NOMO-1 (cell line): Measurements from ENCODE around the gene ZNF385C.
A peak's percentile ranks its signal among the peaks of the same experiment; 100 is the strongest.

Source experiments
- DNase-seq, 2 experiments: peaks; one replicate each; lab custom pipeline; 2025; ENCODE audit not compliant: unreplicated experiment in 2 of 2; lab: John Stamatoyannopoulos, UW

The ZNF385C gene

DNA sequence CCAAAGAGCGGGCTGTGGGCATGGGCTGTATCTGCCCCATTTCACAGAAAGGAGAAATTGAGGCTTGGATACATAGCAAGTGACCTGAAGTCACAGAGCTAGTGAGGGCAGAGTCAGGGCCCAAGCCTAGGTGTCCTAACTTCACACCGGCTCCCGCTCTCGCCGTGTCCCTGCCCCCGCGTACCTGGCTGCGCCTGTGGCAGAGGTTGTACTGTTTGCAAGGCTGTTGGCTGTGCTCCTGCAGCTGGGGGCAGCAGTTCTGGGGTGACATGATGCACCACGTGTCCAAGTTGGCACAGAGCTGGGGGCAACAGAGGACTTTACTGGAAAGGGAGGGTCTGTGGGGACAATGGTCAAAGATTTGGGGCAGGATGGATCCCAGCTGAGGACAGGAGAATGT is 10.8 kb upstream of the ZNF385C start:
- DNase-seq, result no peak

DNA sequence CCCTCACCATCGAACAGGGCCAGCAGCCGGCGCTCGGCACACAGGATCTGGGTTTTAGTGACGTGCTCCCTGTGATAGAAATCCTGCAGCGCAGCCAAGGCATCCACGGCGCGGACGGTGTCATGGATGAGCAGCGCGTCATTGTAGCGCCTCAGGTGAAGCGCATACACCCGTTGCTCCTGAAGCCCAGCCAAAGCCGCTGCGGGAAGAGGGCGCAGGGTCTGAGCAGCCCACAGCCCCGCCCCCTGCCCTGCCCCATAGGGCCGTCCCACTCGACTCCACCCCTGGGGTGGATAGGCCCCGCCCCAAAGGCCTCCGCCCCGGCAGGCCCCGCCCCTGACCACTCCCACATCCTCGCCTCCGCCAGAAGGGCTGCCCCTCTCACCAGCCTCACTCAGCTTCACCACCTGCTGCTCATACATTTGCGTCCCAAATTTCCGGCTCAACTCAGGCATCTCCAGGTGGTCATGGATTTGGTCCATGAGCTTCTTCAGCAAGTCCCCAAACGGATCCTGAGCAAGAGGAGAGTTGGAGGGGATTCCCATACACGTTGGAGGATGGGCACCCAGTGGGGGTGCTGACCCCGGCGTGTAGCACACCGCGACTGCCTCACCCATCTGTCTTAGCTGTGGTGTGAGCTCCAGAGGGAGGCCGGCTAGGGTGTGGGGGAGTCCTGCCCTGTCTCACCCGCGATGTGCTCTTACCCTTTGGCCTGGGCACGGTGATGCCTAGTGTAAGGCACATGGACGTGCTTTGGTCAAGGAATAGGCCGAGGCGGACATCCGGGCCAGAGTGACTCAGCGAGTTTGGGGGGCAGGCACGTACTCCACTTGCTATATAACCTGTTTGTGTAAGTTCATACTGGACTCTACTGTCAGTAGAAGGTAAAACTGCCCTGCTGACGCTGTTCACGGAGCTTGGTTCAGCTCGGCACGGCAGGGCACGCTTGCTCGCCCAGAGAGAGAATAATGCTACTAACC is 9.6 kb upstream of the ZNF385C start:
- DNase-seq, result peak; percentile 58 to 88

- no peak for DNase-seq
Observed at GRCh38 chr17:42107124-42107523, 8.9 kb upstream of the ZNF385C start.

DNA sequence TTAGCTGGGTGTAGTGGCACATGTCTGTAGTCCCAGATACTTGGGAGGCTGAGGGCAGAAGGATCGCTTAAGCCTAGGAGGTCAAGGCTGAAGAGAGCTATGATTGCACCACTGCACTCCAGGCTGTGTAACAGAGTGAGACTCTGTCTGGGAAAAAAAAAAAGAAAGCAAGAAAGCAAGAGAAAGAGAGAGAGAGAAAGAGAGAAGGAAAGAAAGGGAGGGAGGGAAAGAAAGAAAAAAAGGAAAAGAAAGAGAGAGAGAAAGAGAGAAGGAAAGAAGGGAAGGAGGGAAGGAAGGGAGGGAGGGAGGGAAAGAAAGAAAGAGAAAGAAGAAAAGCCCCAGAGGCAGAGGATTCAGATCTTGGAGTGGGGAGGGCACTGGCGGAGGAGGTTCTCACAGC is 7.7 kb upstream of the ZNF385C start:
- DNase-seq, result no peak

DNA sequence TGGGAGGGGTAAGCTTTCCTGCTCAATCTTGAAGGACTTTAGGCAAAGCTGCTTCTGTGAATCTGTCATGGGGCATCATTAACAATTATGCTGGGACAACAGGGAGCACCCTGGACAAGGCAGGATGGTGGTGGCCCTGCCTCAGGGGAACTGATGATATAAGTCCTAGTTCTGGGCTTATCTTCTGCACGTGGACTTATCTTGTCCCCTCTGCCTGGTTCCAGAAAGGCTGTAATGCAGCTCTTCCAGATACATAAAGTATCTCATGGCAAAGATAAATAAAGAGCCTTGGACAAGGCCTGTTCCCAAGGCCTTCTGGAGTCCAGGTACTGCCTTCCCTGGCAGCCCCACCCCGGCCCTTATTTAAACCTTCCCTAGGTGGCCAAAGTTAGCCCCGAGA is 6.0 kb upstream of the ZNF385C start:
- DNase-seq, result no peak

DNA sequence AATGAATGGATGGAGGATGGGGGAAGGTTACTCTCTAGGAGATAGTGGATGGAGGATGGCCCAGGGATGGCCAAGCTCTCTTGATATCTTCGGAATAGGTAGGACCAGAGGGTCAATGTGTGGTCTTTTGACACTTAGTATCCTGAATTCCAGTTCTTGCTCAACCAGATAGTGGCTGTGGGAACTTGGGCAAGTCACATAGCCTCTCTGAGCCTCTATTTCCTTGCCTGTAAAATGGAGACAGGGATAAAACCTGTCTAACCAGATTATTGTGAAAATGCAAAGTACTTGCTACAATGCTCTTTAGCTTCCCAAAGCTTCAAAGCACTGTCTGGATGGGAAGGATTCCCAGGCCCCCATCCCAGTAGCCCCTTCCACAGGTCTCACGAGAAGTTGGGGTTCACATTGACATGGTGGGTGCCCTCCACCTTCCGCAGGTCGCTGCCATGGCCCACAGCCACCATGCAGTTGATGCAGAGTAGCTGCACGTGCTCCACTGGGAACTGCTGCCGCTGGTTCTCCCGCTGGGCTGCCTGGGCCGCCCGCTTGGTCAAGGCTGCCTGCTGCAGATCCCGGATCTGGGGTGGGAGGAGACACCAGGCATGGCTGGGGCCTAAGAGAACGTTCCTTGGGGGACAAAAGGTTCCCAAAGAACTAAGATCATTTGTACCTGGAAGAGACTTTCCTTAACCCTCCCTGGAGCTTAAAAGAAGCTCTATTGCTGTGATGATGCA is 5.1 kb upstream of the ZNF385C start:
- no peak for DNase-seq

- peak; percentile 24 to 45 for DNase-seq
Observed at GRCh38 chr17:42101513-42102292, 3.4 kb upstream of the ZNF385C start.

DNA sequence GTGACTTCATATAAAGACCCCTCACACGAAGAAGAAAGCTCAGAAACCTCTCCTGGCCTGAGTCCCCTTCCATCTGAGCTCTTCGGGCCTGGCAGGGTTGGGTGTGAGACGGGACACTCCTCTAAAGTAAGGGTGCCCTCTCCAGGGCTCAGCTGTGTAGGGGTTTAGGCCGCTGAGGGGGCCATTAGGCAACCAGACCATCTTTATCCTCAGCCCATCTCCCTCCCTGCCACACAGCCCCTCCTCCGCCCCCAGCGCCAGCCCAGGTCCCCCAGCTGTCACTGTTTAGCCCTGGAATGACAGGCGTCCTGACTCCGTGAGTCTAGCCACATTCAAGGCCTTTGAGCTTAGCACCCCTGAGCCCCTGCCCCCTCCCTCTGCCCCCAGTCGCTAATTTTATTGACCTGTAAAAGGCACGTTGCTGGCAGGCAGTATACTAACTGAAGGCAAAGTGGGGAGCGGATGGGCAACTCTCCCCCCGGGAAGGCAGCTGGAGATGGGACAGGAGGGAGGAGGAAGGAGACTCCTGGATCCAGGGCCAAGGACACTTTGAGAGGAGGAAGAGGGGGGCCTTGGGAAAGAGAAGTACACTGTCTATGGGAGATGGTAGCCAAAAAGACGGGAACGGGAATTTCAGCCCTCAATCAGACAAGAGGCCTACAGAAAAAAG is 592 bp upstream of the ZNF385C start:
- DNase-seq, result no peak

DNA sequence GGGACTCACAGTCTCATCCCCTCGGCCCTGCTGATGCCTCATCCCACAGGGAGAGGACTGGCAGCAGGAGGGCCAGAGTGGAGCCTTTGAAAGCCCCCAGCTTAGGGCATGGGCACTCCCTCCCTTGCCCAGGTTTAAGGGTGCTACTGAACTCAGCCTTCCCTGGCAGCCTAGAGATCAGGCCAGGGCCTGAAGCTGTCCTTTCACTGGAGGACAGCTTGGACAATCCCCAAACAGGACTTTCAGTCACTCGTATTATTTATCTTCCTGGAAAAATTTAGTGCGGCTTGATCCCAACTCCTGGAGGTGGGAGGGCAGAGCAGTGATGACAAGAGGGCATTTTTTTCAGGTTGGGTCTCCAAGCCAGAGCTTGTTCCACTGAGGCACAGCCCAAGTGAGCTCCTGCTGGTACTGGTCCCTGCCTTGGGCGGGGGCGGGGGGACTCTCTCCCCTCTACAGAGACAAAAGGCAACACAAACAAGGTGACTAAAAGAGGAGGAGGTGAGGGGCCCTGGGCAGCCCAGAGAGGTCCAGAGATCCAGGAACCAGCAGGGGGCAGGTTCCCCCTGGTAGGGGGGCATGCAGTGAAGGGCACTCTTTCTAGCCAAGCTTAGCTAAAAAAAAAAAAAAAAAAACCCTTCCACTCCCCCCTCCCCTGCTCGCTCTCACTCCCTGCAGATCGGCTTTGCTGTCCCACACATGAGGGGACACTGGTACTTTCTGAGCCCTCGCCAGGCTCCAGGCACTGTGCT is 1.7 kb downstream of the ZNF385C start:
- no peak for DNase-seq

GRCh38 chr17:42094375-42095069 is 3.8 kb downstream of the ZNF385C start:
- DNase-seq, result no peak

DNA sequence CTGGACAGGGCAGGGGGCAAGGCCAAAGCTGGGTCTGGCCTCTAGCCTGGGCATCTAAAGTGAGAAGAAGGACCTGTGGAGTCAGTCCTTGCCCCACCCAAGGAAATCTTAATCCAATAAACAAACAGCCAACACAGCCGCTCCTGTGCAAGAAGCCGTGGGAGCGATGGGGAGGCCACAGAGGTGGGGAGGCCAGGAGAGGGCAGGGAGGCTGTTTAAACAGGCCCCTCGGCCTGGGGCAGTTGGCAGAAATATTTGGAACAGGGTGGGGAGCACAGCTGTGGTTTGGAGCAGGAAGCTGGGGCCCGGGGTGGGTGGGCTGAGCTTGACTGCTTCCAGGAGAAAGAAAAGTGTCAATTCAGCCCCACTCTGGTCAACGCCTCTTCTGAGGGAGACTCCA is 5.3 kb downstream of the ZNF385C start:
- no peak for DNase-seq

DNA sequence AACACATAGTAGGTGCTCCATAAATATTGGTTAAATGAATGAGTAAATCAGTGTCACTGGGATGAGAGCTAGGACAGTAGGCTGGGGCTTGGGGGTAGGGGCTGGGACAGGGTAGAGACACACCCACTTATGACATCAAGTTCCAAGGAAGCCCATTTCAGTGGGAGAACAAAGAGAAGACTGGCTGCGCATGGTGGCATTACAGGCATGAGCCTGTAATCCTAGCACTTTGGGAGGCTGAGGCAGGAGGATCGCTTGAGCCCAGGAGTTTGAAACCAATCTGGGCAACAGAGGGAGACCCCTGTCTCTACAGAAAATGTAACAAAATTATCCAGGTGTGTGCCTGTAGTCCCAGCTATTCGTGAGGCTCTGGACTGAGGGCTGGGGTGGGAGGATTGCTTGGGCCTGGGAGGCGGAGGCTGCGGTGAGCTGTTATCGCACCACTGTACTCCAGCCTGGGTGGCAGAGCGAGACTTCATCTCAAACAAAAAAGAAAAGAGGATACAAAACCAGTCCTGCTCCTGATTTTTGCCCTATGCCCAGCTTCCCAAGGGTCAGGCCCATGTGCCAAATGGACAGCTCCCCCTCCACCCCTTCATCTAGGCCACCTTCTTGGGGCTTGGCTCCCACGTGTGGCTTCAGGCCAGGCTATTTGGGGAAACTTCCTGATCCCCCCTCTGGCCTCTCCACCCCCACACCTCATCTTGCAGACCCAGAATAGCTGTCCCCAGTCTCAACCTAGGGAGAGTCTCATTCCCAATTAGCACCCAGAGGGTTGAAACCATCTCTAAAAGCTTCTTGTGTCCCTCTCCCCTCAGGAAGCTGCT is 7.1 kb downstream of the ZNF385C start:
- no peak for DNase-seq

- no peak for DNase-seq
Observed at GRCh38 chr17:42088736-42089135, 9.5 kb downstream of the ZNF385C start.

DNA sequence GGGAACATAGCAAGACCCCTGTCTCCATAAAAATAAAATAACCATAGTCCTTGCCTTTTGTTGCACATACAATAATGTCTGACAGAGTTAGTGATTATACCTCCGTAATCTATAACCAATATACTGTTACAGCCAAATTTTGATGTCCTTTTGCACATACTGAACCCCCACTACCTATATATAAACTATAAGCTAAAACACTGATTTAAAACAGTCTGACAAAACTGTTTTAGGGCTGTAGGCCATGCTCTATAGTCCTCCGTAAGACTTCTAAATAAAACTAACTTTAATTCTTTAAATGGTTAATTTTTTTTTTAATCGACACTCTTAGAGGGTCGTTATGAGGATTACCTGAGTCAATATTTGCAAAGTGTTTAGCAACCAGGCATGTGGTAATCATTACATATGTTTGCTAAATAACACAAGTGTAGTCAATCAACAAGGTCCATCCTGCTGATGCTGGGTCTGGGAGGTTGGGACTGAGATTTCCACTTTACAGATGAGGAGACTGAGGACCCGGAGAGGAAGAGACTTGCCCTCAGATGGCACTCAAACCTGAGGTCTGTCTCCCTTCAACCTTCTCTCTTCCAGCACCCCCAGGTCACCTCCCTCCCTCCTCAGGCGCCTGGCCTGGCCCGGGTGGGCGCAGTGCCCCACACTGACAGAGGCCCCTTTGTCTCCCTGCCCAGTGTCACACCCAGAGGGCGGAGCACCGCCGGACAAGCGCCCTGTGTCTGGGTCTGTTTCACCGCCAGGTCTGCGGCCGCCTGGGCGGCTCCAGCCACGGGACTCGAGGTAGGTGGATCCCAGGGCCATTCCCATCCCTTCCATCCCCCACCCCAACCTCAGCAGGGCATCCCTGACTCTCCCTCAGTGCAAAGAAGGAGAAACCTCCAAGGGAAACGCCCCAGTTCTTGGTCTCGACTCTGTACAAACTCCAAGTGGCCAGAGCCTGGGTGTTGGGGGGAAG is 10.3 kb downstream of the ZNF385C start:
- DNase-seq, result no peak

GRCh38 chr17:42087042-42087701 is 11.1 kb downstream of the ZNF385C start:
- no peak for DNase-seq

DNA sequence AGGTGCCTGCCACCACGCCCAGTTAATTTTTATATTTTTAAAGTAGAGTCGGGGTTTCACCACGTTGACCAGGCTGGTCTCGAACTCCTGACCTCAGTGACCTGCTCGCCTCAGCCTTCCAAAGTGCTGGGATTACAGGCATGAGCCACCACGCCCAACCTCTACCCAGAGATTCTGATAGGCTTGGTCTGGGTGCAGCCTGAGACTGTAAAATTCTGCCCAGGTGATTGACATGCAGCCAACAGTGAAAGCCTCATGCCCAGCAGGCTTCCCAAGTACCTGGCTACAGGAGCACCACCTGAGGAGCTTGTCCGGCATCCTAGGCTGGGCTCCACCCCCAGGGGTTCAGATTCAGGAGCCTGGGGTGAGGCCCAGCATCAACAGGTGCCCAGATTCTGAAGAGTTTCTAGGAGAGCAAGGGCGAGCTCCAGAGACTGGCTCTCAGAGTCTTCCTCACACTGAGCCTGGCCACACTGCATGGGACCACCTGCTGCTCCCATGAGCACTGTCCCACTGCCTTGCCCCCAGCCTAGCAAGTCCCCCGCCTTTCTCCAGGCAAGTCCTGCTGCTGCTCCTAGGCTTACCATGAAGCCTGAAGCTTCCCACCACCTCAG is 16.6 kb downstream of the ZNF385C start:
- DNase-seq, result no peak
